T-helper 2 cell treated with Interferon-gamma antibody and Interleukin-4, amounts not matched to agents 100 ng/mL and 5 ng/mL, for 36 hours (primary cell): ENCODE results near the gene ZDHHC3. TPM values are rescaled to one million over a fixed set of nuclear protein-coding genes. Genes with fewer than 3 reads are reported as not detected.
"Not testable (repeated sequence)": the region's sequence is repeated elsewhere in the genome, so short reads cannot be mapped to it uniquely, and the experiment has no call there.

ENCODE experiments used
- intact Hi-C: fragments of 100-400 bp; cut with micrococcal nuclease; formaldehyde crosslinking; loops from one replicate; pipeline ENCODE4 v1.15.1; 2023
- total RNA-seq: library from RNA; stranded (reverse); gene quantifications from 2 replicates; pipeline ENCODE4 v1.2.3, GENCODE V29; 2022

Gene ZDHHC3
- total RNA-seq, 1 donor from 2014 or later = 51.8 TPM

GRCh38 chr3:44996556-44996969, 20.6 kb upstream of the ZDHHC3 start:
- intact Hi-C loops = no loop called here

GRCh38 chr3:44995142-44995770, 19.3 kb upstream of the ZDHHC3 start:
- intact Hi-C loops = no loop called here

GRCh38 chr3:44993471-44994205, 17.7 kb upstream of the ZDHHC3 start:
- intact Hi-C loops = no loop called here

- intact Hi-C loops = no loop called here
Observed at GRCh38 chr3:44992555-44993470, 16.8 kb upstream of the ZDHHC3 start.

- intact Hi-C loops = no loop called here
Observed at GRCh38 chr3:44991326-44991725, 15.4 kb upstream of the ZDHHC3 start.

GRCh38 chr3:44989636-44990373, 13.8 kb upstream of the ZDHHC3 start:
- intact Hi-C loops = no loop called here

- intact Hi-C loops = no loop called here
Observed at GRCh38 chr3:44989141-44989540, 13.2 kb upstream of the ZDHHC3 start.

- intact Hi-C loops = no loop called here
Observed at GRCh38 chr3:44988073-44988472, 12.1 kb upstream of the ZDHHC3 start.

- intact Hi-C loops = no loop called here
Observed at GRCh38 chr3:44987332-44987731, 11.4 kb upstream of the ZDHHC3 start.

GRCh38 chr3:44986330-44986729, 10.4 kb upstream of the ZDHHC3 start:
- intact Hi-C loops = not testable (repeated sequence)

- intact Hi-C loops = no loop called here
Observed at GRCh38 chr3:44984335-44984734, 8.4 kb upstream of the ZDHHC3 start.

GRCh38 chr3:44983484-44983941, 7.5 kb upstream of the ZDHHC3 start:
- intact Hi-C loops = no loop called here

GRCh38 chr3:44982817-44983216, 6.8 kb upstream of the ZDHHC3 start:
- intact Hi-C loops = no loop called here

- intact Hi-C loops = no loop called here
Observed at GRCh38 chr3:44981751-44982150, 5.8 kb upstream of the ZDHHC3 start.

GRCh38 chr3:44981220-44981619, 5.2 kb upstream of the ZDHHC3 start:
- intact Hi-C loops = no loop called here

- intact Hi-C loops = loop anchor here (10.0 kb wide), 1 partner anchor 460 kb away; no protein-coding TSS in a partner anchor
Observed at GRCh38 chr3:44974416-44974815, 1.6 kb downstream of the ZDHHC3 start.

- intact Hi-C loops = loop anchor here (10.0 kb wide), 1 partner anchor 456 kb away; no protein-coding TSS in a partner anchor
Observed at GRCh38 chr3:44970926-44971490, 5.0 kb downstream of the ZDHHC3 start.

- intact Hi-C loops = loop anchor here (10.0 kb wide), 2 partner anchors 345 to 455 kb away; partner anchors contain the start of gene ZNF197
Observed at GRCh38 chr3:44969828-44970179, 6.2 kb downstream of the ZDHHC3 start.

- intact Hi-C loops = loop anchor here (10.0 kb wide), 1 partner anchor 344 kb away; the partner anchor contains the start of gene ZNF197
Observed at GRCh38 chr3:44969154-44969827, 6.7 kb downstream of the ZDHHC3 start.

- intact Hi-C loops = loop anchor here (10.0 kb wide), 1 partner anchor 344 kb away; the partner anchor contains the start of gene ZNF197
Observed at GRCh38 chr3:44968447-44968858, 7.5 kb downstream of the ZDHHC3 start.
